ENCODE data around the gene CPLANE1. TPM values are rescaled to one million over a fixed set of nuclear protein-coding genes. Genes with fewer than 3 reads are reported as not detected.

The CPLANE1 gene
- total and polyA plus RNA-seq, 2 experiments from 2014 or later: 5.8 to 13.7 TPM

DNA sequence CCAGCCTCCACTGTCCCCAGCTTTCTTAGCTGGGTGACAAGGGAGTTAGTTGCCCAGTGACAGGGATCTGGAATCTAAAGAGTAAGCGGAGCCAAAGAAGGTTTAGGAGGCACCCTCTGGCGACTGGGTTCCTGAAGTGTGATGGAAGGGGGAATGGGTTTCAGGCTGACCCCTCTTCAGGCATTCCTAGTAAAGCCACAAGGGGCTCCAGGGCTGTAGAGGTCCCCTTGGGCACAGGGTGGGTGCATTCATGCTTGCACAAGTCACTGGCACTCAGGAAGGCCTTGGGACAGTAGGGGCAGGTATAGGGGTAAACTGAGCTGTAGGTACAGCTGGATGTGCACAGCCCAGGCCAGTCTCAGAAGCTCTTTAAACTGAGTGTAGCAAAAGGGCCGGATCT lies 74.2 kb downstream of the CPLANE1 start:
- H3K27me3 ChIP-seq: no peaks in the 10 kb centered on the region
- DNase-seq (ENCODE audit: low read depth in 1 of 2, low spot score in 1 of 2): no peak
- no peak overlapping the region for H3K27ac ChIP-seq
- H3K9me3 ChIP-seq (ENCODE audit: low read depth): no peaks in the 10 kb centered on the region
- H3K4me1 ChIP-seq (ENCODE audit: low read depth): no peaks in the 10 kb centered on the region
- H3K36me3 ChIP-seq: peaks cover 92% of the 10 kb centered on the region
- TF ChIP-seq, protein P1, sequence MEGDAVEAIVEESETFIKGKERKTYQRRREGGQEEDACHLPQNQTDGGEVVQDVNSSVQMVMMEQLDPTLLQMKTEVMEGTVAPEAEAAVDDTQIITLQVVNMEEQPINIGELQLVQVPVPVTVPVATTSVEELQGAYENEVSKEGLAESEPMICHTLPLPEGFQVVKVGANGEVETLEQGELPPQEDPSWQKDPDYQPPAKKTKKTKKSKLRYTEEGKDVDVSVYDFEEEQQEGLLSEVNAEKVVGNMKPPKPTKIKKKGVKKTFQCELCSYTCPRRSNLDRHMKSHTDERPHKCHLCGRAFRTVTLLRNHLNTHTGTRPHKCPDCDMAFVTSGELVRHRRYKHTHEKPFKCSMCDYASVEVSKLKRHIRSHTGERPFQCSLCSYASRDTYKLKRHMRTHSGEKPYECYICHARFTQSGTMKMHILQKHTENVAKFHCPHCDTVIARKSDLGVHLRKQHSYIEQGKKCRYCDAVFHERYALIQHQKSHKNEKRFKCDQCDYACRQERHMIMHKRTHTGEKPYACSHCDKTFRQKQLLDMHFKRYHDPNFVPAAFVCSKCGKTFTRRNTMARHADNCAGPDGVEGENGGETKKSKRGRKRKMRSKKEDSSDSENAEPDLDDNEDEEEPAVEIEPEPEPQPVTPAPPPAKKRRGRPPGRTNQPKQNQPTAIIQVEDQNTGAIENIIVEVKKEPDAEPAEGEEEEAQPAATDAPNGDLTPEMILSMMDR (IDR thresholded peaks at IDR 0.05; ENCODE audit: low read depth, low read length): no peak
- H3K4me3 ChIP-seq: no peak overlapping the region

GRCh38 chr5:37172957-37173356 lies 76.2 kb downstream of the CPLANE1 start:
- no peaks in the 10 kb centered on the region for H3K9me3 ChIP-seq (ENCODE audit: low read depth)
- H3K27me3 ChIP-seq: no peaks in the 10 kb centered on the region
- TF ChIP-seq, protein P1 (IDR thresholded peaks at IDR 0.05; ENCODE audit: low read depth, low read length): no peak
- H3K4me1 ChIP-seq (ENCODE audit: low read depth): no peaks in the 10 kb centered on the region
- no peak overlapping the region for H3K27ac ChIP-seq
- H3K4me3 ChIP-seq: no peak overlapping the region
- peaks cover 92% of the 10 kb centered on the region for H3K36me3 ChIP-seq
- no peak for DNase-seq (ENCODE audit: low read depth in 1 of 2, low spot score in 1 of 2)

- H3K9me3 ChIP-seq (ENCODE audit: low read depth): no peaks in the 10 kb centered on the region
- H3K4me3 ChIP-seq: no peak overlapping the region
- H3K36me3 ChIP-seq: peaks cover 92% of the 10 kb centered on the region
- no peak for DNase-seq (ENCODE audit: low read depth in 1 of 2, low spot score in 1 of 2)
- no peaks in the 10 kb centered on the region for H3K27me3 ChIP-seq
- no peak overlapping the region for H3K27ac ChIP-seq
- TF ChIP-seq, protein P1 (IDR thresholded peaks at IDR 0.05; ENCODE audit: low read depth, low read length): no peak
- no peaks in the 10 kb centered on the region for H3K4me1 ChIP-seq (ENCODE audit: low read depth)
These were observed 78.3 kb downstream of the CPLANE1 start for GRCh38 chr5:37170856-37171255.

- TF ChIP-seq, protein P1 (IDR thresholded peaks at IDR 0.05; ENCODE audit: low read depth, low read length): no peak
- H3K36me3 ChIP-seq: peaks cover 67% of the 10 kb centered on the region
- H3K4me3 ChIP-seq: no peak overlapping the region
- no peaks in the 10 kb centered on the region for H3K9me3 ChIP-seq (ENCODE audit: low read depth)
- DNase-seq (ENCODE audit: low read depth in 1 of 2, low spot score in 1 of 2): no peak
- no peak overlapping the region for H3K27ac ChIP-seq
- no peaks in the 10 kb centered on the region for H3K4me1 ChIP-seq (ENCODE audit: low read depth)
- H3K27me3 ChIP-seq: no peaks in the 10 kb centered on the region
These were observed 83.0 kb downstream of the CPLANE1 start for GRCh38 chr5:37166197-37166596.

- Histone ChIP-seq H3K9me3 (ENCODE audit: low read depth) (no peaks in the 10 kb centered on the region), H3K4me1 (ENCODE audit: low read depth) (no peaks in the 10 kb centered on the region), H3K27me3 (no peaks in the 10 kb centered on the region), H3K27ac (no peak overlapping the region), H3K36me3 (peaks cover 63% of the 10 kb centered on the region), H3K4me3 (no peak overlapping the region)
- TF ChIP-seq, protein P1 (IDR thresholded peaks at IDR 0.05; ENCODE audit: low read depth, low read length): no peak
- no peak for DNase-seq (ENCODE audit: low read depth in 1 of 2, low spot score in 1 of 2)
These were observed 83.4 kb downstream of the CPLANE1 start for GRCh38 chr5:37165761-37166160.

- no peak for DNase-seq (ENCODE audit: low read depth in 1 of 2, low spot score in 1 of 2)
- no peaks in the 10 kb centered on the region for H3K4me1 ChIP-seq (ENCODE audit: low read depth)
- H3K27me3 ChIP-seq: no peaks in the 10 kb centered on the region
- TF ChIP-seq, protein P1 (IDR thresholded peaks at IDR 0.05; ENCODE audit: low read depth, low read length): no peak
- H3K9me3 ChIP-seq (ENCODE audit: low read depth): no peaks in the 10 kb centered on the region
- H3K36me3 ChIP-seq: peaks cover 47% of the 10 kb centered on the region
- no peak overlapping the region for H3K27ac ChIP-seq
- no peak overlapping the region for H3K4me3 ChIP-seq
These were observed 95.5 kb downstream of the CPLANE1 start for GRCh38 chr5:37153661-37154060.
